Endodermal cell (in vitro differentiated cells): ENCODE data around the gene GABPB2. TPM values are rescaled to one million over a fixed set of nuclear protein-coding genes. Genes with fewer than 3 reads are reported as not detected.

Source experiments
- DNase-seq: peaks from one replicate; pipeline ENCODE4 v3.0.0-alpha.2; 2017
- H3K27ac ChIP-seq: 2 replicates; pipeline ENCODE4 v1.5.1; 2013; ENCODE audit warnings: mild to moderate bottlenecking, low read depth, low read length, moderate library complexity
- H3K27me3 ChIP-seq: 2 replicates; pipeline ENCODE4 v1.6.1; 2013; ENCODE audit warnings: mild to moderate bottlenecking, low read length, moderate library complexity; ENCODE audit not compliant: insufficient read depth, control insufficient read depth, poor library complexity, severe bottlenecking
- H3K36me3 ChIP-seq: 2 replicates; pipeline ENCODE4 v1.7.0; 2013; ENCODE audit warnings: mild to moderate bottlenecking, low read length, moderate library complexity; ENCODE audit not compliant: control insufficient read depth, insufficient read depth
- H3K4me1 ChIP-seq: one replicate; pipeline ENCODE4 v1.7.0; 2013; ENCODE audit warnings: low read length; ENCODE audit not compliant: control insufficient read depth, insufficient read depth
- H3K4me3 ChIP-seq: 2 replicates; pipeline ENCODE4 v1.5.1; 2013; ENCODE audit warnings: mild to moderate bottlenecking, low read length, moderate library complexity
- H3K9ac ChIP-seq: 2 replicates; pipeline ENCODE4 v1.6.1; 2013; ENCODE audit warnings: mild to moderate bottlenecking, low read length, moderate library complexity; ENCODE audit not compliant: poor library complexity, severe bottlenecking; ENCODE audit errors: extremely low read depth
- H3K9me3 ChIP-seq: 2 replicates; pipeline ENCODE4 v1.6.1; 2013; ENCODE audit warnings: mild to moderate bottlenecking, low read length, moderate library complexity; ENCODE audit not compliant: control insufficient read depth
- H3K27ac Mint-ChIP-seq: 2 replicates; pipeline ENCODE4 v1.8.0; 2020; ENCODE audit warnings: mixed read lengths
- H3K27me3 Mint-ChIP-seq: 2 replicates; pipeline ENCODE4 v1.8.0; 2021; ENCODE audit warnings: mild to moderate bottlenecking, mixed read lengths; ENCODE audit not compliant: insufficient read depth
- H3K36me3 Mint-ChIP-seq: 2 replicates; pipeline ENCODE4 v1.8.0; 2020; ENCODE audit warnings: low read depth, mixed read lengths
- H3K4me1 Mint-ChIP-seq: 2 replicates; pipeline ENCODE4 v1.8.0; 2020; ENCODE audit warnings: mixed read lengths
- H3K4me3 Mint-ChIP-seq: 2 replicates; pipeline ENCODE4 v1.8.0; 2020; ENCODE audit warnings: mild to moderate bottlenecking, moderate library complexity, mixed read lengths
- H3K9me3 Mint-ChIP-seq: 2 replicates; pipeline ENCODE4 v1.8.0; 2020; ENCODE audit warnings: mild to moderate bottlenecking, mixed read lengths
- CTCF ChIP-seq: fragments of 200-600 bp; sonication (generic); conservative IDR thresholded peaks from 2 replicates; pipeline ENCODE4 v1.5.0; 2021; ENCODE audit warnings: antibody characterized with exemption, mild to moderate bottlenecking
- WGBS, 2 experiments: methylation state at CpG; one replicate each; pipeline versions ENCODE4 v1.1.5 to v1.1.7; 2013; ENCODE audit warnings: missing lambda C conversion rate in 2 of 2, mixed read lengths in 1 of 2; ENCODE audit not compliant: insufficient coverage in 1 of 2, insufficient read length in 1 of 2; 5-methylcytosine and 5-hydroxymethylcytosine counted together
- total RNA-seq, 2 donors: library from RNA; stranded (reverse); fragmentation: NEBNext Ultra II Directional in 1 of 2; extraction: Animal tissue kit (Norgen Biotek cat#: 25700) in 1 of 2; gene quantifications; 2 replicates in 1 of 2; 3 replicates in 1 of 2; pipeline ENCODE4 v1.2.1, GENCODE V29; 2021

Gene GABPB2
- total RNA-seq, 2 donors from 2014 or later: 7.5 to 7.7 TPM

- no peak overlapping the region for H3K4me3 Mint-ChIP-seq
- no peak for TF ChIP-seq CTCF
- Histone ChIP-seq H3K4me3 (no peak overlapping the region), H3K9ac (no peak overlapping the region), H3K36me3 (no peaks in the 10 kb centered on the region), H3K4me1 (no peaks in the 10 kb centered on the region), H3K27ac (no peak overlapping the region), H3K27me3 (no peaks in the 10 kb centered on the region), H3K9me3 (no peaks in the 10 kb centered on the region)
- peaks cover 14% of the 10 kb centered on the region for H3K4me1 Mint-ChIP-seq
- peaks cover 13% of the 10 kb centered on the region for H3K27me3 Mint-ChIP-seq
- no peaks in the 10 kb centered on the region for H3K9me3 Mint-ChIP-seq
- 84 to 90% methylated on average over 6 of the region's 6 CpGs for WGBS, 2 experiments
- no peak overlapping the region for H3K27ac Mint-ChIP-seq
- peaks cover 2% of the 10 kb centered on the region for H3K36me3 Mint-ChIP-seq
- peak; percentile 57 for DNase-seq
Observed at GRCh38 chr1:151128800-151129199, 58.2 kb downstream of the GABPB2 start.

GRCh38 chr1:151130987-151131586, 60.5 kb downstream of the GABPB2 start:
- H3K27me3 ChIP-seq: no peaks in the 10 kb centered on the region
- H3K36me3 Mint-ChIP-seq: peaks cover 19% of the 10 kb centered on the region
- no peak overlapping the region for H3K27ac ChIP-seq
- 19 to 46% methylated on average over 38 to 45 of the region's 45 CpGs for WGBS, 2 experiments
- H3K4me3 ChIP-seq: peak overlapping the region; percentile 61
- H3K9ac ChIP-seq: no peak overlapping the region
- no peak for TF ChIP-seq CTCF
- no peaks in the 10 kb centered on the region for H3K9me3 Mint-ChIP-seq
- H3K4me1 ChIP-seq: no peaks in the 10 kb centered on the region
- peaks cover 20% of the 10 kb centered on the region for H3K27me3 Mint-ChIP-seq
- peaks cover under 1% of the 10 kb centered on the region for H3K4me1 Mint-ChIP-seq
- H3K36me3 ChIP-seq: peaks cover 13% of the 10 kb centered on the region
- H3K9me3 ChIP-seq: no peaks in the 10 kb centered on the region
- DNase-seq: peak; percentile 98
- peak overlapping the region; percentile 75 for H3K27ac Mint-ChIP-seq
- peak overlapping the region; percentile 60 for H3K4me3 Mint-ChIP-seq

- peak; percentile 84 for DNase-seq
- Histone ChIP-seq H3K27ac (no peak overlapping the region), H3K36me3 (peaks cover 20% of the 10 kb centered on the region), H3K27me3 (no peaks in the 10 kb centered on the region), H3K9ac (no peak overlapping the region), H3K4me1 (no peaks in the 10 kb centered on the region), H3K4me3 (peak overlapping the region; percentile 61), H3K9me3 (no peaks in the 10 kb centered on the region)
- Mint-ChIP-seq H3K27me3 (peaks cover 20% of the 10 kb centered on the region), H3K4me1 (no peaks in the 10 kb centered on the region), H3K9me3 (no peaks in the 10 kb centered on the region), H3K36me3 (peaks cover 27% of the 10 kb centered on the region), H3K4me3 (peak overlapping the region; percentile 60), H3K27ac (peak overlapping the region; percentile 75)
- TF ChIP-seq CTCF: no peak
- WGBS, 2 experiments: 52 to 65% methylated on average over 35 to 39 of the region's 39 CpGs
Observed at GRCh38 chr1:151131701-151132334, 61.3 kb downstream of the GABPB2 start.
